Breast epithelium (tissue), 4 donors: ENCODE data around the gene QRFP. TPM values are rescaled to one million over a fixed set of nuclear protein-coding genes. Genes with fewer than 3 reads are reported as not detected.

Experiments
- DNase-seq, 2 donors: peaks; one replicate each; pipeline ENCODE4 v3.0.0-alpha.2; 2019; ENCODE audit warnings: low spot score in 2 of 2
- H3K27ac ChIP-seq, 2 donors: fragments of 200-600 bp; sonication (generic) in 1 of 2; one replicate each; pipeline ENCODE4 v1.5.1; 2016 to 2019; ENCODE audit warnings: mild to moderate bottlenecking in 1 of 2
- H3K27me3 ChIP-seq, 2 donors: fragments of 200-600 bp; sonication (generic) in 1 of 2; one replicate each; pipeline versions ENCODE4 v1.5.1 to v1.6.0; 2017 to 2019; ENCODE audit warnings: control low read depth in 1 of 2, mild to moderate bottlenecking in 1 of 2
- H3K36me3 ChIP-seq: fragments of 200-600 bp; one replicate; pipeline ENCODE4 v1.5.1; 2019
- H3K4me1 ChIP-seq, 2 donors: fragments of 200-600 bp; sonication (generic); one replicate each; pipeline ENCODE4 v1.5.1; 2016 to 2019; ENCODE audit warnings: control low read depth in 1 of 2
- H3K4me3 ChIP-seq, 3 donors: fragments of 200-600 bp; sonication (generic); 1 replicate in 2 of 3; 2 replicates in 1 of 3; pipeline ENCODE4 v1.5.1; 2016 to 2019; ENCODE audit warnings: mild to moderate bottlenecking in 3 of 3, moderate library complexity in 2 of 3
- H3K9me3 ChIP-seq, 2 donors: fragments of 200-600 bp; sonication (generic) in 1 of 2; one replicate each; pipeline ENCODE4 v1.5.1; 2016 to 2019; ENCODE audit warnings: control low read depth in 1 of 2
- CTCF ChIP-seq, 3 donors: fragments of 450-650 bp; IDR thresholded peaks; one replicate each; pipeline ENCODE4 v1.5.1; 2016 to 2017; ENCODE audit warnings: antibody characterized with exemption in 3 of 3, mild to moderate bottlenecking in 3 of 3, moderate library complexity in 3 of 3
- POLR2A ChIP-seq: fragments of 450-650 bp; IDR thresholded peaks from one replicate; pipeline ENCODE4 v1.6.1; 2016; ENCODE audit warnings: antibody characterized with exemption, mild to moderate bottlenecking, moderate library complexity
- POLR2AphosphoS5 ChIP-seq, 3 donors: sonication (generic); formaldehyde crosslinking; IDR thresholded peaks; one replicate each; pipeline ENCODE4 v1.6.1; 2017; ENCODE audit warnings: antibody characterized with exemption in 3 of 3
- intact Hi-C: fragments of 100-400 bp; cut with DNase I; formaldehyde crosslinking; loops from one replicate; pipeline ENCODE4 v1.15.1; 2023; ENCODE audit warnings: low total_unique reads
- total RNA-seq, 3 donors: library from RNA; depleted of rRNA; stranded (reverse); fragments of >200 nt; gene quantifications; one replicate each; pipeline ENCODE4 v1.1.0, GENCODE V29; 2016

Gene QRFP
- total RNA-seq, 3 donors from 2014 or later, result not detected

GRCh38 chr9:130905902-130906734 lies 9.5 kb upstream of the QRFP start:
- Histone ChIP-seq H3K4me1 (no peaks in the 10 kb centered on the region), H3K27ac (no peak overlapping the region), H3K27me3 (peaks cover 3 to 19% of the 10 kb centered on the region in 2 donors), H3K9me3 (no peaks in the 10 kb centered on the region), H3K36me3 (no peaks in the 10 kb centered on the region), H3K4me3 (no peak overlapping the region)
- TF ChIP-seq POLR2AphosphoS5 (IDR thresholded peaks at IDR 0.05) (no peak), POLR2A (no peak), CTCF (IDR thresholded peaks at IDR 0.05) (no peak)
- no peak for DNase-seq
- intact Hi-C loops, result no loop called here

GRCh38 chr9:130905125-130905901 lies 8.7 kb upstream of the QRFP start:
- Histone ChIP-seq H3K4me3 (no peak overlapping the region), H3K36me3 (no peaks in the 10 kb centered on the region), H3K27ac (no peak overlapping the region), H3K9me3 (no peaks in the 10 kb centered on the region), H3K27me3 (peaks cover 3 to 19% of the 10 kb centered on the region in 2 donors), H3K4me1 (no peaks in the 10 kb centered on the region)
- intact Hi-C loops, result no loop called here
- TF ChIP-seq CTCF (IDR thresholded peaks at IDR 0.05) (no peak), POLR2AphosphoS5 (IDR thresholded peaks at IDR 0.05) (no peak), POLR2A (no peak)
- no peak for DNase-seq

GRCh38 chr9:130904070-130905044 lies 7.7 kb upstream of the QRFP start:
- H3K27me3 ChIP-seq, result peaks cover 3 to 19% of the 10 kb centered on the region in 2 donors
- H3K27ac ChIP-seq, result no peak overlapping the region
- H3K36me3 ChIP-seq, result no peaks in the 10 kb centered on the region
- H3K4me1 ChIP-seq, result no peaks in the 10 kb centered on the region
- intact Hi-C loops, result no loop called here
- no peak for TF ChIP-seq CTCF (IDR thresholded peaks at IDR 0.05)
- no peak for TF ChIP-seq POLR2AphosphoS5 (IDR thresholded peaks at IDR 0.05)
- TF ChIP-seq POLR2A, result no peak
- H3K9me3 ChIP-seq, result no peaks in the 10 kb centered on the region
- DNase-seq, result no peak
- H3K4me3 ChIP-seq, result no peak overlapping the region

GRCh38 chr9:130903194-130904069 lies 6.8 kb upstream of the QRFP start:
- H3K27me3 ChIP-seq, result peaks cover 3 to 16% of the 10 kb centered on the region in 2 donors
- TF ChIP-seq CTCF (IDR thresholded peaks at IDR 0.05) (no peak), POLR2AphosphoS5 (IDR thresholded peaks at IDR 0.05) (no peak), POLR2A (no peak)
- no peak overlapping the region for H3K4me3 ChIP-seq
- no peaks in the 10 kb centered on the region for H3K9me3 ChIP-seq
- no peak overlapping the region for H3K27ac ChIP-seq
- H3K36me3 ChIP-seq, result no peaks in the 10 kb centered on the region
- no peak for DNase-seq
- intact Hi-C loops, result no loop called here
- no peaks in the 10 kb centered on the region for H3K4me1 ChIP-seq
